SU-DHL-6 (cell line): ENCODE data around the gene PSMA6.

Experiments
- H2AFZ ChIP-seq: fragments of 200-600 bp; sonication (generic); 2 replicates; pipeline ENCODE4 v1.6.1; 2014; ENCODE audit warnings: low read depth, mild to moderate bottlenecking, moderate library complexity, mixed read lengths, antibody characterized with exemption, low read length; ENCODE audit not compliant: severe bottlenecking
- H3F3A ChIP-seq: fragments of 200-600 bp; shearing (Covaris generic); 2 replicates; pipeline ENCODE4 v1.6.0; 2016; ENCODE audit warnings: antibody characterized with exemption, mild to moderate bottlenecking; ENCODE audit not compliant: insufficient read depth
- H3K27ac ChIP-seq: fragments of 200-600 bp; sonication (generic); 2 replicates; pipeline ENCODE4 v1.5.1; 2016; ENCODE audit warnings: low read depth, mild to moderate bottlenecking, low read length, moderate library complexity, mixed read lengths
- H3K27me3 ChIP-seq: fragments of 200-600 bp; sonication (generic), shearing (Covaris generic); 2 replicates; pipeline ENCODE4 v1.6.0; 2014; ENCODE audit warnings: mild to moderate bottlenecking, low read length
- H3K36me3 ChIP-seq: fragments of 200-600 bp; sonication (generic); 2 replicates; pipeline ENCODE4 v1.6.1; 2014; ENCODE audit warnings: mild to moderate bottlenecking, low read length, mixed read lengths
- H3K4me2 ChIP-seq: fragments of 300-600, 200-600 bp; shearing (Covaris generic), sonication (generic); 2 replicates; pipeline ENCODE4 v1.6.0; 2014; ENCODE audit warnings: low read length, low read depth, mild to moderate bottlenecking; ENCODE audit not compliant: poor library complexity, severe bottlenecking
- H3K4me3 ChIP-seq: fragments of 200-600 bp; sonication (generic); 2 replicates; pipeline ENCODE4 v1.5.1; 2014; ENCODE audit warnings: antibody characterized with exemption, low read length, mild to moderate bottlenecking, mixed read lengths; ENCODE audit not compliant: insufficient read depth, poor library complexity, severe bottlenecking
- H3K79me2 ChIP-seq: fragments of 200-600 bp; sonication (generic); 2 replicates; pipeline ENCODE4 v1.6.1; 2014; ENCODE audit warnings: mild to moderate bottlenecking, low read length, moderate library complexity; ENCODE audit not compliant: insufficient read depth
- H3K9ac ChIP-seq: fragments of 200-600 bp; sonication (generic); 2 replicates; pipeline ENCODE4 v1.7.0; 2014; ENCODE audit warnings: mild to moderate bottlenecking, low read length
- H3K9me2 ChIP-seq: fragments of 200-600 bp; sonication (generic); replicated peaks from 2 replicates; pipeline ENCODE4 v1.6.1; 2014; ENCODE audit warnings: low read length; ENCODE audit not compliant: insufficient read depth
- H3K9me3 ChIP-seq: fragments of 200-600 bp; sonication (generic); 2 replicates; pipeline ENCODE4 v1.6.1; 2014; ENCODE audit warnings: low read length, mixed read lengths; ENCODE audit not compliant: insufficient read depth
- H4K20me1 ChIP-seq: fragments of 200-600 bp; sonication (generic); 2 replicates; pipeline ENCODE4 v1.6.1; 2014; ENCODE audit warnings: low read depth, mild to moderate bottlenecking, antibody characterized with exemption, low read length, moderate library complexity, mixed read lengths
- EZH2phosphoT487 ChIP-seq: fragments of 200-600 bp; sonication (generic), shearing (Covaris generic); conservative IDR thresholded peaks from 2 replicates; pipeline ENCODE4 v1.6.1; 2018; ENCODE audit warnings: mild to moderate bottlenecking, antibody characterized with exemption, low read length, moderate library complexity, mixed read lengths
- TF ChIP-seq, protein P1 (sequence below): fragments of 200-600 bp; sonication (generic); IDR thresholded peaks from one replicate; pipeline ENCODE4 v1.5.1; 2017; ENCODE audit warnings: antibody characterized with exemption, mild to moderate bottlenecking, low read length, moderate library complexity; ENCODE audit not compliant: insufficient read depth, poor library complexity, severe bottlenecking

PSMA6 gene

DNA sequence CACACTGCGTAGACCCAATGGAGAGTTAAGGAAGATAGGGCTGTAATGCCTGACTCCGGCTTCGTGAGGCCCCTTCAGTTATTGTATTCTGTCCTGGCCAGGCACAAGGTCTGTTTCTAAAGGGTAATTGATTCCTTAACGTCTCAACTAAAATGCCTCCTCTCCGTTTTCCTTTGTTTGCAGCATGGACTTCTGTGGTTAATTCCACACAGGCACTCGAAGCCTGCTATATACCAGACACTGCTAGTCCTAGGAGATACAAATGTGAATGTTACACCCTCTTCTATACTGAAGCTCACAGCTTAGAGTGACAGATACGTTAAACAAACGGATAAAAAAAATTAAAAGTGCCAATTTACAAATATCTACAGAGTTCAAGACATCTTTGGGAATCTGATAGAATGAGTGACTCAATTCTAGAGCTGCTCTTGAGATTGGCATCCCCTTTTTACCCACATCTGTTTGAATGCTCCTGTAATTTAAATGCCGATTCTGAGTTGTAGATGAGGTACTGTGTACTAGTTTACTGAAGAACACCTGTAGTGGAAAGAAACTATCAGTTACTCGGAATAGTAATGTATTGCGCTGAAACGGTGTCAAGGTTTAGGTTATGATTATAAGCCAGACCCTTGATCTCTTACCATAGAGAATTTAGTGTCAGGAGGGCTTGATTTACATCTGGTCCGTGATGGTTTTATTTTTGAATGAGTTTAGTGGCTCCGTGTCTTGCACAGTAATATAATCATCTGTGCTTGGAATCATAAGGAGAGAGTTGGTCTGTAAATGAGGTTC lies 784 bp downstream of the PSMA6 start:
- peaks cover 58% of the 10 kb centered on the region for H3K79me2 ChIP-seq
- H3K9ac ChIP-seq: peak overlapping the region; percentile 87
- peak overlapping the region; percentile 91 for H3K4me3 ChIP-seq
- peaks cover 17% of the 10 kb centered on the region for H3F3A ChIP-seq
- H3K36me3 ChIP-seq: no peaks in the 10 kb centered on the region
- peak overlapping the region; percentile 55 for H3K27ac ChIP-seq
- H4K20me1 ChIP-seq: 0 out of 2 replicates have a peak, but pooled peaks cover 5% of the 10 kb centered on the region
- TF ChIP-seq EZH2phosphoT487: no peak
- TF ChIP-seq, protein P1, sequence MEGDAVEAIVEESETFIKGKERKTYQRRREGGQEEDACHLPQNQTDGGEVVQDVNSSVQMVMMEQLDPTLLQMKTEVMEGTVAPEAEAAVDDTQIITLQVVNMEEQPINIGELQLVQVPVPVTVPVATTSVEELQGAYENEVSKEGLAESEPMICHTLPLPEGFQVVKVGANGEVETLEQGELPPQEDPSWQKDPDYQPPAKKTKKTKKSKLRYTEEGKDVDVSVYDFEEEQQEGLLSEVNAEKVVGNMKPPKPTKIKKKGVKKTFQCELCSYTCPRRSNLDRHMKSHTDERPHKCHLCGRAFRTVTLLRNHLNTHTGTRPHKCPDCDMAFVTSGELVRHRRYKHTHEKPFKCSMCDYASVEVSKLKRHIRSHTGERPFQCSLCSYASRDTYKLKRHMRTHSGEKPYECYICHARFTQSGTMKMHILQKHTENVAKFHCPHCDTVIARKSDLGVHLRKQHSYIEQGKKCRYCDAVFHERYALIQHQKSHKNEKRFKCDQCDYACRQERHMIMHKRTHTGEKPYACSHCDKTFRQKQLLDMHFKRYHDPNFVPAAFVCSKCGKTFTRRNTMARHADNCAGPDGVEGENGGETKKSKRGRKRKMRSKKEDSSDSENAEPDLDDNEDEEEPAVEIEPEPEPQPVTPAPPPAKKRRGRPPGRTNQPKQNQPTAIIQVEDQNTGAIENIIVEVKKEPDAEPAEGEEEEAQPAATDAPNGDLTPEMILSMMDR: no peak
- no peaks in the 10 kb centered on the region for H3K9me3 ChIP-seq
- no peaks in the 10 kb centered on the region for H3K9me2 ChIP-seq
- peak overlapping the region; percentile 86 for H3K4me2 ChIP-seq
- peak overlapping the region; percentile 49 for H2AFZ ChIP-seq
- no peaks in the 10 kb centered on the region for H3K27me3 ChIP-seq

DNA sequence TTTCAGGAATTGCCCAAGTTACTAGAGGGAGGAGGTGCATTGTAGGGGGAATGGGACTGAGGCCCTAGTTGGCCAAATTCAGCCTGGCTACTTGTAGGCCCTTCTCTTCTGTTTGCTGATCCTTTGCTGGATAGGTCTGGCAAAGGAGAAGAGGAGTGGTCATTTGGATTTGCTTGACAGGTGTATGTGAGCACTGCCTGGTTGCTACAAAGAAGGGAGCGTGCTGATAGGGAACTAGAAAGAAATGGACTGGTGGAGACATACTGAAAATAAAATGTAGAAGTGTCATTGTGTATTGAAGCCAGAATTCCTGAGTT lies 3.6 kb downstream of the PSMA6 start:
- Histone ChIP-seq H3K27me3 (no peaks in the 10 kb centered on the region), H3K36me3 (no peaks in the 10 kb centered on the region), H3F3A (peaks cover under 1% of the 10 kb centered on the region), H3K9me2 (no peaks in the 10 kb centered on the region), H3K79me2 (peaks cover 85% of the 10 kb centered on the region), H3K4me3 (no peak overlapping the region), H3K9ac (no peak overlapping the region), H3K27ac (no peak overlapping the region), H4K20me1 (0 out of 2 replicates have a peak, but pooled peaks cover 5% of the 10 kb centered on the region), H3K9me3 (no peaks in the 10 kb centered on the region), H3K4me2 (peak overlapping the region; percentile 86), H2AFZ (no peak overlapping the region)
- no peak for TF ChIP-seq EZH2phosphoT487
- TF ChIP-seq, protein P1: no peak

DNA sequence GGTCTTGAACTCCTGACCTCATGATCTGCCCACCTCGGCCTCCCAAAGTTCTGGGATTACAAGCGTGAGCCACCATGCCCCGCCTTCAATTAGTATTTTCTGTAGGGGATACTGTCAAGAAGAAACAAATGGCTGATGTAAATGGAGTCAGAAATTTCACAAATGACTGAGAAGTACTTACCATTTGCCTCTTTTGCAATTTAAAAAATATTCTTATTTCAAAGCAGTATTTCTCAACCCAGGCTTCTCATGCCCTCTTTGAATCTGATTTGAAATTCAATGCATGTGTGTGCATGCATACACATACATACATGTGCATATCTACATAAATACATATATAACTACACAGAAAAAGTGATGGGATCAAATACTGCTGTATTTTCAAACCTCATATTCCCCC lies 4.4 kb downstream of the PSMA6 start:
- Histone ChIP-seq H3K4me3 (no peak overlapping the region), H3K79me2 (peaks cover 93% of the 10 kb centered on the region), H3K4me2 (no peak overlapping the region), H3K36me3 (no peaks in the 10 kb centered on the region), H3K9me3 (no peaks in the 10 kb centered on the region), H3K27ac (no peak overlapping the region), H3K9me2 (no peaks in the 10 kb centered on the region), H4K20me1 (0 out of 2 replicates have a peak, but pooled peaks cover 5% of the 10 kb centered on the region), H3K9ac (no peak overlapping the region), H2AFZ (no peak overlapping the region), H3K27me3 (no peaks in the 10 kb centered on the region), H3F3A (no peaks in the 10 kb centered on the region; the same call in 1 of the 2 replicates)
- TF ChIP-seq EZH2phosphoT487: no peak
- TF ChIP-seq, protein P1: no peak
